Heart left ventricle (tissue), 16 donors: Measurements from ENCODE around the gene FCMR. TPM values are rescaled to one million over a fixed set of nuclear protein-coding genes. Genes with fewer than 3 reads are reported as not detected.

Source experiments
- ATAC-seq, 4 donors: fragments of 200-7000 bp; cut with Tn5 transposase; one replicate each; pipeline ENCODE4 v1.9.1; 2020 to 2022; ENCODE audit warnings: moderate library complexity in 4 of 4, mild to moderate bottlenecking in 3 of 4, moderate number of reproducible peaks in 1 of 4
- DNase-seq, 5 donors: peaks; one replicate each; pipeline ENCODE4 v3.0.0-alpha.2; 2020
- H3K27ac ChIP-seq, 12 donors: fragments of 200-600 bp; sonication (generic) in 4 of 12; one replicate each; pipeline versions ENCODE4 v1.5.0 to v1.8.0; 2016 to 2022; ENCODE audit warnings: mild to moderate bottlenecking in 2 of 12
- H3K27me3 ChIP-seq, 9 donors: fragments of 200-600 bp; sonication (generic) in 2 of 9; one replicate each; pipeline versions ENCODE4 v1.5.1 to v1.8.0; 2016 to 2022; ENCODE audit warnings: mild to moderate bottlenecking in 3 of 9
- H3K36me3 ChIP-seq, 9 donors: fragments of 200-600 bp; sonication (generic) in 2 of 9; one replicate each; pipeline versions ENCODE4 v1.5.0 to v1.8.0; 2018 to 2022; ENCODE audit warnings: mild to moderate bottlenecking in 2 of 9
- H3K4me1 ChIP-seq, 12 donors: fragments of 200-600 bp; sonication (generic) in 4 of 12; one replicate each; pipeline versions ENCODE4 v1.5.0 to v1.8.0; 2016 to 2022; ENCODE audit warnings: mild to moderate bottlenecking in 3 of 12
- H3K4me3 ChIP-seq, 12 donors: fragments of 200-600 bp; sonication (generic) in 4 of 12; one replicate each; pipeline versions ENCODE4 v1.5.0 to v1.8.0; 2017 to 2022; ENCODE audit warnings: mild to moderate bottlenecking in 9 of 12, moderate library complexity in 4 of 12
- H3K9me3 ChIP-seq, 12 donors: fragments of 200-600 bp; sonication (generic) in 4 of 12; one replicate each; pipeline versions ENCODE4 v1.5.0 to v1.8.0; 2016 to 2022; ENCODE audit warnings: mild to moderate bottlenecking in 1 of 12
- CTCF ChIP-seq, 12 donors: fragments of 200-600 bp; sonication (generic) in 4 of 12; IDR thresholded peaks; one replicate each; pipeline versions ENCODE4 v1.5.0 to v1.8.0; 2018 to 2022; ENCODE audit warnings: antibody characterized with exemption in 12 of 12, mild to moderate bottlenecking in 5 of 12
- POLR2A ChIP-seq, 2 donors: fragments of 450-650 bp; IDR thresholded peaks; one replicate each; pipeline ENCODE4 v1.6.1; 2017; ENCODE audit warnings: antibody characterized with exemption in 2 of 2, mild to moderate bottlenecking in 2 of 2, moderate library complexity in 2 of 2
- WGBS, 4 donors: extraction: QIAGEN DNeasy Blood & Tissue Kit in 2 of 4; methylation state at CpG; one replicate each; pipeline versions ENCODE4 v1.1.5 to v1.1.7; 2013 to 2018; 5-methylcytosine and 5-hydroxymethylcytosine counted together
- intact Hi-C, 10 donors: fragments of 100-400 bp; cut with DNase I; formaldehyde crosslinking; loops; one replicate each; pipeline versions ENCODE4 v1.11.1 to v1.14.2; 2022
- polyA plus RNA-seq, 2 donors: library from polyadenylated mRNA; stranded (reverse); fragments of 200-250 nt; gene quantifications; one replicate each; pipeline ENCODE4 v1.2.3, GENCODE V29; 2013
- total RNA-seq, 9 donors: library from RNA; depleted of rRNA in 2 of 9; stranded (reverse); fragments of >200 nt in 2 of 9; fragmentation: NEBNext Ultra II Directional in 3 of 9; extraction: Animal tissue kit (Norgen Biotek cat#: 25700) in 3 of 9; gene quantifications; one replicate each; pipeline versions ENCODE4 v1.1.0 to v1.2.4, GENCODE V29; 2016 to 2023
- donor health status: ischemic (EF 13 %, LVEDD 7.1; RV severe dilation, severe dysfunction).
- donor health status: healthy with polysubstance abuse.
- donor health status: DM: no; HTN: yes; CAD: no.
- donor health status: DM: no; HTN: no; CAD: no.
- donor health status: ischemic (EF 25% LVEDD 6.9; RV normal size, moderate dysfunction).
- donor health status: ischemic (EF 25% LVEDD 5.7; RV mildly dilated, moderate dysfunction).
- donor health status: healthy.
- donor health status: DM: yes; HTN: yes; CAD: no.
- donor health status: ischemic (EF 35%, LVEDD 5.7; RV mildly dilated, moderate dysfunction).
- donor health status: nonischemic (EF 11% LVEDD 7.7; RV severe dilation, severe dysfunction).
- donor health status: DM: yes; HTN: yes; CAD: no.
- donor health status: PGD.
- donor health status: ischemic (EF 29% LVEDD 5.4; RV normal size, mild dysfunction).
- donor health status: nonischemic (EF 23%, LVEDD 6.1; RV moderate dilation, normal function).

Gene FCMR
- total and polyA plus RNA-seq, 11 donors = 0.99 to 16.3 (median 3.2) TPM

- Histone ChIP-seq H3K4me1 (peaks cover 0 to 27% (median 0%) of the 10 kb centered on the region in 12 donors), H3K27me3 (peaks cover 0 to 6% (median 0%) of the 10 kb centered on the region in 9 donors), H3K36me3 (no peaks in the 10 kb centered on the region), H3K27ac (no peak overlapping the region), H3K9me3 (no peaks in the 10 kb centered on the region), H3K4me3 (no peak overlapping the region)
- DNase-seq (no peak), ATAC-seq (no peak)
- no peak for TF ChIP-seq POLR2A (IDR thresholded peaks at IDR 0.05)
- no peak for TF ChIP-seq CTCF (IDR thresholded peaks at IDR 0.05)
- 84 to 92% (median 86%) methylated on average over 7 of the region's 7 CpGs for WGBS, 4 donors
- intact Hi-C loops = no loop called here
These were observed 40.5 kb upstream of the FCMR start for GRCh38 chr1:206962272-206962671.

DNA sequence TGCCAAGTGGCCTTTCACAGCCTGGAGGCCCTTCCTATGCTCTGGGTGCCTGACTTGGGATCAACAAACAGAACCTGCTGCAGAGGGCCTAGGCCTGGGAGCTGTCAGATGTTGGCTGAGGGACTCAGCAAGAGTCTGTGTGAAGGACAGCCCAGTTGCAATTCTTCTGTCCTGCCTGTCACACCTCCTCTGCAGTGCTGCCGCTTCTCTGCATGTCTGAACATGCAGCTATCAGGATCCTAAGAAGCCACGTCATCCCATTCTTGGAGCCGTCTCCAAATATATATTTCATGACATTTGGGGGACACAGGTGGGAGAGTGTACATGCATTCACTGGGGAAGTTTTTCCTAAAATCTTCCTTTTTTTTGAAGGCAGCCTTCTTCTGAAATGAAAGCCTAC lies 39.9 kb upstream of the FCMR start:
- ATAC-seq (no peak), DNase-seq (no peak)
- no peak overlapping the region for H3K27ac ChIP-seq
- 79 to 91% (median 86%) methylated on average over 3 of the region's 3 CpGs for WGBS, 4 donors
- H3K36me3 ChIP-seq = no peaks in the 10 kb centered on the region
- intact Hi-C loops = no loop called here
- H3K9me3 ChIP-seq = no peaks in the 10 kb centered on the region
- H3K4me3 ChIP-seq = no peak overlapping the region
- peaks cover 0 to 21% (median 0%) of the 10 kb centered on the region in 12 donors for H3K4me1 ChIP-seq
- H3K27me3 ChIP-seq = peaks cover 0 to 9% (median 0%) of the 10 kb centered on the region in 9 donors
- TF ChIP-seq POLR2A (IDR thresholded peaks at IDR 0.05) (no peak), CTCF (IDR thresholded peaks at IDR 0.05) (no peak)

DNA sequence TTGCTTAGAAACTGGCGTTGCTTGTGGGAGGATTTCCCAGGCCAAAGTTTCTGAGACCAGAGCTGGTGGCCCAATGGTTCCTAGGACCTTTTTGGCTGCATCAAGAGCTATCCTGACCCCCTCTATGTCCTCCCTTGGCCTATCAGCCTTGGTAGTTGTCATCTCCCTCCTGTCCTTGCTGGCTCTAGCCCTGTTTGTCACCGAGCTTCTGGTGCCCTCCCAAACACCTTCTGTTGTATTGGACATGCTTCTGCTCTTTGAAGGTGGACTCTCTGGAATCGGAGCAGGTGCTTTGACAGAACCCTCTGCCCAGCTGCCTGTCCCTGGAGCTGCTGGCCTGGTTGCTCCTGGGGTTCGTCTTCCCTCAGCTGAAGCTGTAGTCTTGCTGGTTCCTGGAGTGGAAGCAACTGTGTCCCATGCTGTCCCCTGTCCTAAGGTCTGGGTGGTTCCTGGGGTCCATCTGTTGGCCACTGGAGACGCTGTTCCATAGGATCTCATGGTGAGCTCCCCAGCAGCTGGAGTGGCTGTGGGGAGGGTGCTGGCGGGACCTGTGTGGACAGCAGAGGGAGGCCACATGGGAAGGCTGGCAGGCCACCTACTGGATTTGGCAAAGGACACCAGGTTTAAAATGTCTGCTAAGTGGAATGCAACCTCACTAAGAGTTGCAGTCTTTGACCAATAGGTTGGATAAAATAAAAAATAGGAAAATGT lies 39.1 kb upstream of the FCMR start:
- DNase-seq = no peak

DNA sequence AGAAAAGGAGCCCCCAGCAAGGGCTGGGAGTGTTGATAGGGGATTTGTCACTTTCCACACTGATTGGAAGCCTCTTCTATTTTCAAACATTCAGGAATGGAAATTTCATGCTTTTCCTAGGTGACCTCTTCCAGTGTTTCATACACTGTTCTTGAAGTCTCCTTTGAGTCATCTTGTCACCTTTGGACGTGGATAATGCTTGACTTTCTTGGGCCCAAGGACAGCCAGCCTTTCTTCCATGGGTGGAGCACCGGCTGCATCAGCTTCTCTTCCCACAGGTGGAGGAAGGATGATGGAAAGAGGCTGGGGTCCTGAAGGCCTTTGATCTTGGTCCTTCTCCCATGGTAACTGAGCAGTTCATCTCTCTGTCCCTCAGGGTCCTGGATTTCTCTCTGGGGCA lies 36.4 kb upstream of the FCMR start:
- H3K27me3 ChIP-seq = peaks cover 0 to 6% (median 0%) of the 10 kb centered on the region in 9 donors
- H3K27ac ChIP-seq = no peak overlapping the region
- intact Hi-C loops = no loop called here
- ATAC-seq (no peak), DNase-seq (no peak)
- no peaks in the 10 kb centered on the region for H3K36me3 ChIP-seq
- no peaks in the 10 kb centered on the region for H3K9me3 ChIP-seq
- no peak overlapping the region for H3K4me3 ChIP-seq
- 75 to 88% (median 82%) methylated on average over 2 of the region's 2 CpGs for WGBS, 4 donors
- peaks cover 0 to 18% (median 0%) of the 10 kb centered on the region in 12 donors for H3K4me1 ChIP-seq
- TF ChIP-seq POLR2A (IDR thresholded peaks at IDR 0.05) = no peak
- TF ChIP-seq CTCF (IDR thresholded peaks at IDR 0.05) = no peak

More for the DNA sequence above, 39.1 kb upstream of the FCMR start:
- Histone ChIP-seq H3K9me3 (no peaks in the 10 kb centered on the region), H3K36me3 (no peaks in the 10 kb centered on the region), H3K4me3 (no peak overlapping the region), H3K4me1 (peaks cover 0 to 19% (median 0%) of the 10 kb centered on the region in 12 donors), H3K27ac (no peak overlapping the region), H3K27me3 (peaks cover 0 to 9% (median 0%) of the 10 kb centered on the region in 9 donors)
- 78 to 94% (median 85%) methylated on average over 5 to 6 of the region's 6 CpGs for WGBS, 4 donors
- ATAC-seq = no peak
- intact Hi-C loops = no loop called here
- no peak for TF ChIP-seq POLR2A (IDR thresholded peaks at IDR 0.05)
- TF ChIP-seq CTCF (IDR thresholded peaks at IDR 0.05) = no peak
